HG02943 (cell line): ENCODE measurements around the gene GFRA1.

Source experiments
- ATAC-seq: cut with Tn5 transposase; IDR thresholded peaks from one replicate; pipeline ENCODE4 v1.9.1; 2021; ENCODE audit warnings: mild to moderate bottlenecking, low read depth, moderate library complexity; ENCODE audit not compliant: unreplicated experiment

The GFRA1 gene

DNA sequence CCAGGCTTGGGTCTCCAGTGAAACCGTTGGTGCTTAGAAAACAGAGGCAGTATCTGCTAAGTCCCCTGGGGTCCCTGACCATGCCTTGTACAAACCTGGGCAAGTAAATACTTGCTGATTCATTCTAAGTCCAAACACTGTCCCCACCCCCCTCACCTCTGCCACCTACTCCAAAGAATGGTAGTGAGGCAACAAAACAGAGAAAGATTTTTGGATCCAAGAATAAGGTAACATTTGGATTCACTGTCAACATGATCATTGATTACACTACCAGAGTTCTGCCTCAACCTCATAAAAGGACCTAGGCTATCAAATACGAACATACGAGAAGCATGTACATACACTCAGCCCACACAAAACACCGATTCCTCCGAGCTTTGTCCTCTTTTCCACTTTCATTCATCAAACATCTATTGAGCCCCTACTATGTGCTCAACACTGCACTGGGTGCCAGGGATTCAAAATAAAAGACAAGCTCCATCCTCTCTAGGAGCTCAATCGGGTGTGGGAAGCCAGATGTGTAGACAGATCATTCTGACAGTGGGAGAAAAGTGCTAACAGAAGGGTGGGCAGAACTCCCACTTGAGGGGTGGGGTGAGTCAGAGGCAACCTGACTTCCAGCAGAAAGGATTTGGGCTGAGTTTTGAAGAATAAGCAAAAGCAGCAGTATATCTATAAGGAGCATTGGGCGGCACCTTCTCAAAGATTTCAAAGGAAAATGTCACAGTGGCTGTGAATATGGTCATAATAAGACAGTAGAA, 71.2 kb downstream of the GFRA1 start:
- ATAC-seq, result no peak

- no peak for ATAC-seq
These were observed 72.0 kb downstream of the GFRA1 start for GRCh38 chr10:116201011-116201410.

DNA sequence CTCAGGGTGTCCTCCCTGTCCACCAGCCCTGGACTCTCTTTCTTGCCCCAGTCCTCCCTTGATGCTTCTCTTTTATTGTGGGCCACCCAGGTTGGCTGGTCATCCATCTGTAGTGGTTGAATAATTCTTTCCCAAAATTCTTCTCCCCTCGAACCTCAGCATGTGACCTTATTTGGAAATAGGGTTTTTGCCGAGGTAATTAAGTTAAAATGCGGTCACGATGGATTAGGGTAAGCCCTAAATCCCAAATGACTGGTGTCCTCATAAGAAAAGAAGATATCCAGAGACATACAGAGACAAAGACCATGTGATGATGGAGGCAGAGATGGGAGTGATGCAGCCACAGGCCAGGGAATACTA, 74.3 kb downstream of the GFRA1 start:
- ATAC-seq, result no peak

GRCh38 chr10:116197946-116198675, 74.9 kb downstream of the GFRA1 start:
- ATAC-seq, result no peak

DNA sequence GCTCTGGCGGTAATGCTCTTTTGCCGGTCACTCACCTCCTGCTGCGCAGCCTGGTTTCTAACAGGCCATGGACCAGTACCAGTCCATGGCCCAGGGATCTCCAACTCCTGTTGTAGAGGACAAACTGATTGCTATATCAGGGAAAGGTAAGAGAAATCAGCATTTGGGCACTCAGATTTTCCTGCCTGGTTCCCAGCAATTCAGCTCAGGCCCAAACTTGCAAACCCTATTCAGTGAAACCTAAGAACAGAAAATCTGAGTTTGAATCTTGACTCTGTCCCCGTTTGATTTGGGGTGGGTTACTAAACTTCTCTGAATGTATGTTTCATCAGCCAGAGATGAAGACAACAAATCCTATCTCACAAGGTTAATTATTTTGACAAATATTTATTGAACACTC, 77.4 kb downstream of the GFRA1 start:
- ATAC-seq, result no peak

- no peak for ATAC-seq
These were observed 78.0 kb downstream of the GFRA1 start for GRCh38 chr10:116195039-116195438.

- no peak for ATAC-seq
These were observed 78.9 kb downstream of the GFRA1 start for GRCh38 chr10:116194061-116194460.

DNA sequence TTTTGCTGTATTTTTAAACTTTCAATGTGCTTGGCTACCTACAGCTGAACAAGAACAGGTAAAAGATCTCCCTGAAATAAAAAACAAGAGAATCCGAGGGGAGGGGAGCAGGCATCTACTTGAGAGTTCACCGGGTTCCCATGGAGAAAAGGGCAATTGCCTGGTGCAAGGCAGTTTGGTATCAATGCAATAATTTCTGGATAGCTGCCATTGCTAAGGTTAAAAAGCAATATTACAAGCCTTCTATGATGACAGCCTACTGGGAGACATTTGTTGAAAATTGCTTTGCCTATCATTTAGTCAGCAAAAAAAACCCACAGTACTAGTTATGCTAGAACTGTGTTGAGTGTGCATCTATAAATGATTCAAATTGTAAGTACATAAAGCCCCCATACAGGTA, 82.1 kb downstream of the GFRA1 start:
- ATAC-seq, result no peak

DNA sequence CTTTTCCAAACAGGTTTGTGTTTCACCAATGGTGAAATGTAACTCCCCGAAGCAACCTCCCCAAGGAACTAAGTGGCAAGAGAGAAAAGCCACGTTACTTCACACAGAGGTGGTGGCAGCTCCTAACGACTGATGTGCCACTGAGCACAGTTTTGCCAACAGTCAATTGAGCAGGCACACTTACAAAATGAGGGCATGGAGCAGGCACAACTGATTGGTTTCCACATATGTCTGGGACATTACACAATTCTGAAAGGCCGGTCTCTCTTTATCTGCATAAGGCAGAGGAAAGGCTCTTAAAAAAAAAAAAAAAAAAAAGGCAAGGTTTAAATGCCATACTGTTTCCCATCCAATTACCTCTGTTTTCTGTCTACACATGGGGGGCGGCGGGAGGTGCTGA, 86.7 kb downstream of the GFRA1 start:
- no peak for ATAC-seq

GRCh38 chr10:116185199-116185867, 87.7 kb downstream of the GFRA1 start:
- no peak for ATAC-seq

GRCh38 chr10:116184512-116184794, 88.6 kb downstream of the GFRA1 start:
- no peak for ATAC-seq

GRCh38 chr10:116183733-116184511, 89.1 kb downstream of the GFRA1 start:
- no peak for ATAC-seq

- ATAC-seq, result no peak
These were observed 90.6 kb downstream of the GFRA1 start for GRCh38 chr10:116182426-116182825.

DNA sequence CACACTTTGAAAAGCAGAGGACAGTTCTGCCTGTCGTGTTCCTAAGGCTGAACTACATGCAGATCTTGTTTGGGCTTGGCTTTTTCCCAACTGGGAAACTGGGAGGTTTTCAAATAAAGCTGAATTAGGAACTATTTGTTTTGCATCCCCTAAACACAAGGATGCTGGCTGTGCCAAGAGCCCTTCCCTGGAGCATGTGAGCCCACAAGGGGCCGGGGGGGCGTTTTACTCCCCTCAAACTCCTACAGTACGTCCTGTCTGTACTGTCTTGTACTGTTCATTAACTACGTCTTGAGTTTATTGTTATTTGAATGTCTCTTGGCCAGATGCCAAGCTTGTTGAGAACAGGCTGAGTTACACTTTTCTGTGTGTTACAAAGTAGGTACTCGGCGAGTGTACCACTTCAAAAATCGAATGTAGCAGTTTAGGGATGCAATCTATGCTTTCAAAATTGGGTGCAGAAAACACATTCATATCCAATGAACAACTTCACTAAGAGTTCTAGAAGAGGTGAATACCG, 94.9 kb downstream of the GFRA1 start:
- ATAC-seq, result no peak

DNA sequence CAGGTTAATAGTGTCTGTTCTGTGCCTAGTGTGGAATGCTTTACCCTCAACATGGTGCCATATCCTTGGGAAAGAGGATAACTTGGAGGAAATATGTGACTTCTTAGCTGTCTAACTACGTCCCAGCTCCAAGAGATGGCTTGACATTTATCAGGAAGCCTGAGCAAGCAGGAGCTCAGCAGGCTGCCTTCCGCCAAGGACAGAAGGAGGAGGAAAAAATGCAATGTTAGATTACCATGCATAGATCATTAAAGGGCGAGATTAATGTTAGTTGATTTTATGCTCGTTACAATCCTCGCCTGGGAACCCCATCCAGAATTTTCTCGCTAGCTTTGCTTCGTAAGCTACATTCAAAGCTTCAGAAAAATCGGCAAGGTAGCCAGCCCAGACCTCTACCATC, 97.8 kb downstream of the GFRA1 start:
- ATAC-seq, result no peak

DNA sequence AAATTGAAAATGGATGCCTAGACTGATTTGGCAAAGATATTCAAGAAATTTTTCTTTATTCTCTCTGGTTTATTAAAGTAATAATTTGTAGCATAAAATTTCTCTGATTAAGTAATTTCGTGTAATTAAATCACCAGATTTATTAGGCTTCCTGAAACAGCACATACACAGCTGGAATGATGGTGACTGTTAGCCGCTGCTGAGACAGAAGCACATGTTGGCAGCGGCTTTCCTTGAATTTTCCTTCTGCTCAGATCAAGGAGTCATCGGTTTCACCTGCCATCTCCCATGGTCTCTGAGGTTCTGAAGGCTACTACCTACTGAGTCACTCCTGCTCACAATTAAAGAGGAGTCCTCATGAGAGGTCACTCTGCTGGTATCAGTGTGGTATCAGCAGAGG, 101.5 kb downstream of the GFRA1 start:
- no peak for ATAC-seq

- ATAC-seq, result no peak
These were observed 102.2 kb downstream of the GFRA1 start for GRCh38 chr10:116170815-116171250.

GRCh38 chr10:116169782-116170445, 103.1 kb downstream of the GFRA1 start:
- ATAC-seq, result no peak

- no peak for ATAC-seq
These were observed 104.3 kb downstream of the GFRA1 start for GRCh38 chr10:116168745-116169144.

GRCh38 chr10:116168329-116168728, 104.7 kb downstream of the GFRA1 start:
- ATAC-seq, result no peak
